Activated naive CD8-positive, alpha-beta T cell treated with anti-CD3 and anti-CD28 coated beads for 36 hours (primary cell): ENCODE measurements around the gene LIPC. TPM values are rescaled to one million over a fixed set of nuclear protein-coding genes. Genes with fewer than 3 reads are reported as not detected.

Source experiments
- DNase-seq: peaks from one replicate; pipeline ENCODE4 v3.0.0; 2021
- H3K27ac Mint-ChIP-seq: one replicate; pipeline ENCODE4 v1.8.0; 2022; ENCODE audit warnings: mild to moderate bottlenecking, moderate library complexity, mixed read lengths
- H3K27me3 Mint-ChIP-seq: one replicate; pipeline ENCODE4 v1.8.0; 2022; ENCODE audit warnings: mild to moderate bottlenecking, mixed read lengths
- H3K36me3 Mint-ChIP-seq: one replicate; pipeline ENCODE4 v1.8.0; 2021; ENCODE audit warnings: mild to moderate bottlenecking, mixed read lengths
- H3K4me1 Mint-ChIP-seq: one replicate; pipeline ENCODE4 v1.8.0; 2021; ENCODE audit warnings: mixed read lengths
- H3K4me3 Mint-ChIP-seq: one replicate; pipeline ENCODE4 v1.8.0; 2022; ENCODE audit warnings: mild to moderate bottlenecking, moderate library complexity, mixed read lengths
- H3K9me3 Mint-ChIP-seq: one replicate; pipeline ENCODE4 v1.8.0; 2022; ENCODE audit warnings: mixed read lengths
- total RNA-seq, 2 experiments: library from RNA; stranded (reverse); gene quantifications; one replicate each; pipeline ENCODE4 v1.2.3, GENCODE V29; 2021

LIPC gene
- total RNA-seq, 2 experiments from 2014 or later = 1.5 to 1.8 TPM

DNA sequence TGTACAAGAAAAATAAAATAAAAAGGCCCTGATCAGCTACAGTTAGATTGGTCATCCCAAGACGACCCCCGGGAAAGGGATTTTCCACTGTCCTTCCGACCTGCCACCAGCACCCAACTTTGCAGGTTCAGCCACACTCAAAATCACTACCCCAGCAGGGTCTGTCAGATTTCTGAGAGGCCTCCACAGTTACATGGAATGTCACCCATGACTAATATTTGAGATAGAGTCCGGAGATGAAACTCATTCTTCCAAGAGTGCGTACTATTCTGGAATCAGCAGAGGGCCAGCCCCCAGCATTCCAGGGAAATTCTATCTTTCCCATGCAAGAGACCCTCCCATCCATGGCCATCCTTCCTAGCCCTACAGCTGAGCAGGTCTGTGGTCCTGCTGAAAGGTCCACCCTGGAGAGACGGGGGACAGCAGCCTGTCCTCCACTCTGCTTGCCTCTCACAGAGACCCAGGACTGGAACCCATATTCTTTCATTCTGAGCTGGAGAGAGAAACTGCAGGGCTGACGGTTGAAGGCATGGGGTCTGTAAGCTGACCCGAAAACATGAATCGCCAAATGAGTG, 5.8 kb downstream of the LIPC start:
- Mint-ChIP-seq H3K9me3 (no peaks in the 10 kb centered on the region), H3K27me3 (no peaks in the 10 kb centered on the region), H3K4me3 (no peak overlapping the region), H3K27ac (no peak overlapping the region), H3K36me3 (peaks cover 3% of the 10 kb centered on the region), H3K4me1 (peaks cover 24% of the 10 kb centered on the region)
- no peak for DNase-seq

DNA sequence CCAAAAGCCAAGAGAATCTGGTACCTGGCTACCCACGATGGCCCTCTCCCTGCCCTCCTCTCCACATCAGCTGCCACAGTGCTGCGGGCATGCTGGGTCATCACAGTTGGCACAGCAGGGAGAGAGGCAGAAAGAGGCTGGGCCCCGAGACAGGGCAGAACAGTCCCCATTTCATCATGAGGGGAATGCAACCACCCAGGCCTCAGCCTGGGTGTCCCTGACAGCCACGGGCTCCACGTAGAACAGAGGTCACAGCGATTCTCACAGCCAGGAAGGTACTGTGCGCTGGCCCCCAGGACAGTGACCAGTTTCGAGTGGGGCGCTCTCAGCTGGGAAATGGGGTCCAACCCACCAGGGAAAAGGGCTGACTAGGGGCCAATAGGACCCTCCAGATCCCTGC, 6.3 kb downstream of the LIPC start:
- no peak for DNase-seq
- no peak overlapping the region for H3K4me3 Mint-ChIP-seq
- H3K27ac Mint-ChIP-seq = no peak overlapping the region
- no peaks in the 10 kb centered on the region for H3K27me3 Mint-ChIP-seq
- H3K36me3 Mint-ChIP-seq = peaks cover 3% of the 10 kb centered on the region
- peaks cover 24% of the 10 kb centered on the region for H3K4me1 Mint-ChIP-seq
- H3K9me3 Mint-ChIP-seq = no peaks in the 10 kb centered on the region

DNA sequence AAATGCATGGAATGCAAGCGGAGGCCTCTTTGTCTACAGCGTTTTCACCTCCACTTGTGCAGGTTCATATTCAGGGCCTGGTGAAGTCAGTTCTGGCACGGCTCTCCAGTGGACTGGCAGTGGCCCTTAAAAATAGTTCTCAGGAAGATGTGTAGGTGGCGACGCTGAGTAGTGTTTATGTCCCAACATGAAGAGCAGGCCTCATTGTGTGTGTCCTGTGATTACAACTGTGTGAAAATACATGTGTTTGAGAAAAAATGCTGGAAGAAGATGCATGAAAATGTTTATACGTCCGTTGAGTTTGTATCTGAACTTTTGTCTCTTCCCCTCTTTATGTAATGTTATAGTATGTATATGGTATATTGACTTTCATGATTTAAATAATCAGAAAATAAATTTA, 7.2 kb downstream of the LIPC start:
- Mint-ChIP-seq H3K27ac (no peak overlapping the region), H3K4me3 (no peak overlapping the region), H3K36me3 (peaks cover 3% of the 10 kb centered on the region), H3K9me3 (no peaks in the 10 kb centered on the region), H3K4me1 (peaks cover 25% of the 10 kb centered on the region), H3K27me3 (no peaks in the 10 kb centered on the region)
- no peak for DNase-seq

DNA sequence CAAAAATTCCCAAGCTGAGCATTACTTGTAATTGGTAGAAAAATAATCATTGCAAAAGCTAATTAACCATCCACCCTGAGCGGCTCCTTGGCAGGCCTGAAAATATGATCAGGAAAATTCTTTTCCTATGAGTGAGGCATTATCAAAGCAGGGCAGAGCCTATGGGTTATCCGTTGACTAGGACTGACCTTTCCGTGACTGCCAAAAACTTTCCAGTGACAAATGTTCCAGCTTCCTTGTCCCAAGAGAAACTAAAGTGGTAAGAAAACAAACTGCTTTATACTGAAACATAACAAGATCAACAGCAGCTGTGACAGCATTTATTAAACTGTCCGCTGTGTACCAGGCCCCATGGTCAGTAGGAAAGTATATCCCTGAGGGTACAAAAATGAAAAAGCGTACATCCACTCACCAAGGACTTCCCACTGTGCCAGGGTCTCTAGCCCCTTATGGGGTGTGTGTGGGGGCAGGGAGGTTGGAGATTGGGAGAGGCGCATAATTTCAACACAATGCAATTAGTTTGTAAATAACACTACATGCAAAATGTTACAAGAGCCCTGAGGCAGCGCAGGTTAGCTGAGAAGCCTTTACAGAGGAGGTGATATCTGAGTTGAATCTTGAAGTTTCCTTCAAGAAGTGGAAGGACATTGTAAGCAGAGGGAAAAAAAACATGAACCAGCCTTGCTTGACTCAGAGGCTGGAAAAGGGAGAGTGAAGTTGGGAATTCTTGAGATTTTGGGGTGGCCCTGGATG, 8.5 kb downstream of the LIPC start:
- Mint-ChIP-seq H3K4me1 (peaks cover 31% of the 10 kb centered on the region), H3K27ac (peak overlapping the region; percentile 9), H3K9me3 (no peaks in the 10 kb centered on the region), H3K36me3 (peaks cover 3% of the 10 kb centered on the region), H3K4me3 (no peak overlapping the region), H3K27me3 (no peaks in the 10 kb centered on the region)
- no peak for DNase-seq

DNA sequence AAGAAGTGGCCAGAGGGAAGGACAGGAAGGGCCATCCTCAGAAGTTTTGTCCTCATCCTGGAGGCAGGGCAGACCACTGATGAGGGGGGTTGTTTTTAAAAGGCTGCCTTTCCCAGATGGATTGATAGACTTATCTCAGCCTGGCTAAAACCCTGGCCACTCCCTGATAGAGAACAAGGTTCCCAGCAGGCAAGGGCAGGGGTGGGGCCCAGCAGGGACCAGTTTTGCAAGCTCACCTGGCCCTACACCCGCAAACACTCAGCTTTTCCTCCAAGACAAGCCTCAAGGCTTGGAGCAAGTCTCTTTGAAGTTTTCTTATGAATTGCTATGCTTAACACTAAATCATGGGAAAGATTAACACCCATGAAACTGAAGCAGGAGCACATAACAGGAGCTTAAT, 9.1 kb downstream of the LIPC start:
- no peak for DNase-seq
- H3K27ac Mint-ChIP-seq = peak overlapping the region; percentile 9
- no peaks in the 10 kb centered on the region for H3K27me3 Mint-ChIP-seq
- H3K36me3 Mint-ChIP-seq = peaks cover 2% of the 10 kb centered on the region
- H3K4me3 Mint-ChIP-seq = no peak overlapping the region
- no peaks in the 10 kb centered on the region for H3K9me3 Mint-ChIP-seq
- H3K4me1 Mint-ChIP-seq = peaks cover 31% of the 10 kb centered on the region

DNA sequence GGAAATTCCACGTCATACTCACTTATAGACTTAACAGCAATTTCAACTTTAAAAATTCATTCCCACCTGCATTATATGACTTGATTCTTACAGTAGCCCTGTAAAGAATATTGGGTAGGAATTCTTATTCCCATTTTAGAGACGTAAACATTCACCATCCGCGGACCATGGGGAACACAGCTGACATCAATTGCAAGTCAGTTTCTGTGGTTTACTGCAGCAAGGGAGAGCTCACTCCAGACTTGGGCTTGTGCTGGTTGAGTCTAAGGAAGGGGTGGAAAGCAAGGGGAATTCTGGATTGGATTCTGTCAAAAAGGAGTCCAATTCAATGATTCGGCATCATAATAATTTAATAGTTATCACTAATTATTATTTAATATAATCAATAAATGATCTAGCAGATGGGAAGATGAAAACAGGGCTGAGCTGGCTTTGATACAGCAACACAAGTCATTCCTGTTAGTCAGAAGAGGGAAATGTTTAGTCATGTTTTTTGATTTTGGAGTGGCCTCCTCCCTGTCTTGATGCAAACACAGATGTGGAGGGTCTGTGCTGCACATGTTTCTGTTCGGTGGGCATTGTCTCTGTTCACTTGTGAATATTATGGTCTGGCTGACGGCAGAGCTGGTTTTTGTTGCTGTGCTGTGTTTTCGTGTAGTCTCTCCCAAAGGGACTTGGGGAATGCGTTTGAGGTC, 9.7 kb downstream of the LIPC start:
- H3K4me1 Mint-ChIP-seq = peaks cover 31% of the 10 kb centered on the region
- no peaks in the 10 kb centered on the region for H3K36me3 Mint-ChIP-seq
- no peak for DNase-seq
- H3K27me3 Mint-ChIP-seq = no peaks in the 10 kb centered on the region
- no peak overlapping the region for H3K4me3 Mint-ChIP-seq
- no peaks in the 10 kb centered on the region for H3K9me3 Mint-ChIP-seq
- peak overlapping the region; percentile 26 for H3K27ac Mint-ChIP-seq

DNA sequence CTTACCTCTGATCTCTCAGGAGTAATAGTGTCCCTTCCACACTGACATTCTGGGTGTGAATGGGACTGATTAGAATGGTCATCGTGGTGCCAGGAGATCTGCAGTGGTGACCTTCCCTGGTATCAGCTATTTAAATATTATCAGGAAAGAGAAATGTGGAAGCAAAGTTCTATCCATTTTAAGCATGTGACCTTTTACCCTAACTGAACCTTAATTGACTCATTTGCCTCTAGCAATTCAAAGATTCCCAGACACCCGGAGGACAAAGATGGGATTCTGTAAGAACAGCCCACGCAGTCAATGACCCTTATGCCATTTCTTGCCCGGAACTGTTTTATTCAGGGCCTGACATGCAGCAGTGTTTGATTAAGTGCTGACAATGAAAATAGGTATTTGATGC, 10.3 kb downstream of the LIPC start:
- peak overlapping the region; percentile 18 for H3K27ac Mint-ChIP-seq
- DNase-seq = no peak
- peaks cover 34% of the 10 kb centered on the region for H3K4me1 Mint-ChIP-seq
- peaks cover under 1% of the 10 kb centered on the region for H3K9me3 Mint-ChIP-seq
- H3K27me3 Mint-ChIP-seq = no peaks in the 10 kb centered on the region
- H3K36me3 Mint-ChIP-seq = peaks cover 1% of the 10 kb centered on the region
- no peak overlapping the region for H3K4me3 Mint-ChIP-seq

DNA sequence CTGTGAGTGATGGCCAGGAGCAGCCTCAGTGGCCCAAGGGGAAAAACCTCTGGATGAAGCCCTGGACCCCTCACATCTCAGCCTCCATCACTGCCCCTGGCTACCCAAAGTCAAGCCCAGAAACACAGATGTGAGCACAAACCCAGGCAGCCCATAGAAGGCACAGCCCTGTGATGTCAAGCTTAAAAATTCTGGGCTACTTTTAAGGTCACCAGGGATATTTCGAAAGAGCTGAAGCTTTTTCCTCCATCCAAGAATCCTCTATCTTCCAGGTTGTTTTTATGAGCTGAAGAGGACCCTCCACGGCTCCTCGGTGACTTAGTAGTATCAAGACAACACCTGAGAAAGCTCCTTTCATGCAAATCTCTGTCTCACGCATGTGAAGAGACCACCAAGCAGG, 11.5 kb downstream of the LIPC start:
- Mint-ChIP-seq H3K27me3 (no peaks in the 10 kb centered on the region), H3K27ac (no peak overlapping the region), H3K4me1 (peaks cover 42% of the 10 kb centered on the region), H3K4me3 (no peak overlapping the region), H3K36me3 (peaks cover 3% of the 10 kb centered on the region), H3K9me3 (peaks cover 1% of the 10 kb centered on the region)
- DNase-seq = no peak

DNA sequence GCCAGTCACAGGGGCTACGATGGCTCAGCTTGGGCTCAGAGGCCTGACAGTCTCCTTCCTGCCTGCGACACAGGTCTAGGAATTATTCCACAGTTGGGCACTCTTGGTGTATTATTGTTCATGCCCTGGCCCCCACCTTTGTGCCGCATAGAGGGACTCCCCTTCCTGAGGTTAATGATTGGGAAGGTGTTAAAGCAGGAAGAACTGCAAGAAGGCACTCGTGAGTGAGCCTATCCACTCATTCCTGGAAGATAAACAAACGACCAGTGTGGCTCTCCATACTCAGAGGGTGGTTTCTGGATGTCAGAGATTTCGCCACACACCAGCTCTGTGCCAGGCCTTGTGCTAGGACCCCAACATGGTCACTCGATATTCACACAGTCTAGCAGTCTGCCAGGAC, 12.3 kb downstream of the LIPC start:
- Mint-ChIP-seq H3K9me3 (peaks cover 1% of the 10 kb centered on the region), H3K4me1 (peaks cover 43% of the 10 kb centered on the region), H3K36me3 (peaks cover 3% of the 10 kb centered on the region), H3K27me3 (no peaks in the 10 kb centered on the region), H3K27ac (no peak overlapping the region), H3K4me3 (no peak overlapping the region)
- DNase-seq = no peak

DNA sequence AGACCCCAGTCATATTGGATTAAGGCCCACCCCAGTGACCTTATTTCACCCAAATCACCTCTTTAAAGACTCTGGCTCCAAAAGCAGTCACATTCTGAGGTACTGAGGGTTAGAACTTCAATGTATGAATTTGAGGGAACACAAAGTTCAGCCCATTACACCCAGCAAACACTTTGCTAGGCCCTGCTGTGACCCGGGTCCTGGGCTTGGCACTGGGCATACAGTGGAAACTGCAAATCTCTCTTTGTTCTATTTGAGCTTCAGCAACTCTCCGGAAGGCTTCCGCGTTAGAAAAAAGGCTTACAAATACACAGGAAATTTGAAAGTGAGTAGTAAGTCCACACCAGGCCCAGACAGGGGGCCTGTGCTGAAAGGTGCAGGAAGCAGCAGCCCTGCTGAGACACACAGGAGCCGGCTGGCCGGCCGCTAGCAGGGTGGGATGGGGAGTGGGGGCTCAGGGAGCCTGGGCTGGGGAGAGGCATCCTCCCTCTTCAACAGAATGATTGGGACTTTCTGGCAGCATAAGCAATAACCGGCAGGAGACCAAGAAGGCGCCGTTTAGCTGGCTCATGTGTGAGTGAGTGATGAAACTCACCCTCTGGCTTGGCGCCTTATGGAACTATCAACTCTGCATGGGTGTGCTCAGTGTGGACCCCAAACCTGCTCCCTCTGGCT, 13.0 kb downstream of the LIPC start:
- H3K27ac Mint-ChIP-seq = peak overlapping the region; percentile 83
- H3K36me3 Mint-ChIP-seq = peaks cover 3% of the 10 kb centered on the region
- H3K9me3 Mint-ChIP-seq = peaks cover 1% of the 10 kb centered on the region
- H3K27me3 Mint-ChIP-seq = no peaks in the 10 kb centered on the region
- peaks cover 41% of the 10 kb centered on the region for H3K4me1 Mint-ChIP-seq
- DNase-seq = no peak
- no peak overlapping the region for H3K4me3 Mint-ChIP-seq

DNA sequence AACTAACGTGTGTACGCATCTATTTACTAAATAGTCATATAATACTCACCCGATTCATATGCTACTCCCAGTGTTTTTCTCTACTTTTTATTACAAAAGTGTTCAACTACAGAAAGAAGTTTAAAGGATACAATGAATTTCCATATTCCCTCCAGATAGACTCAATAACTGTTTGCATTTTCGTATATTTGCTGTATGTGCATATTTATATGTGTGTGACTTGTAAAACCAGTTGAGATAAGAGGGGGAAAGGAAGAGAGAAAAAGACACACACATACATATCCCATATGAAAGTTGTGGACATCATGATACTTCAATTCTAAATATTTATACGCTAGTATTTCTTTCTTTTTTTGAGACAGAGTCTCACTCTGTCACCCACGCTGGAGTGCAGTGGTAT, 14.1 kb downstream of the LIPC start:
- H3K9me3 Mint-ChIP-seq = peaks cover 1% of the 10 kb centered on the region
- peaks cover 3% of the 10 kb centered on the region for H3K36me3 Mint-ChIP-seq
- no peak for DNase-seq
- H3K27me3 Mint-ChIP-seq = no peaks in the 10 kb centered on the region
- no peak overlapping the region for H3K27ac Mint-ChIP-seq
- H3K4me3 Mint-ChIP-seq = no peak overlapping the region
- H3K4me1 Mint-ChIP-seq = peaks cover 33% of the 10 kb centered on the region

DNA sequence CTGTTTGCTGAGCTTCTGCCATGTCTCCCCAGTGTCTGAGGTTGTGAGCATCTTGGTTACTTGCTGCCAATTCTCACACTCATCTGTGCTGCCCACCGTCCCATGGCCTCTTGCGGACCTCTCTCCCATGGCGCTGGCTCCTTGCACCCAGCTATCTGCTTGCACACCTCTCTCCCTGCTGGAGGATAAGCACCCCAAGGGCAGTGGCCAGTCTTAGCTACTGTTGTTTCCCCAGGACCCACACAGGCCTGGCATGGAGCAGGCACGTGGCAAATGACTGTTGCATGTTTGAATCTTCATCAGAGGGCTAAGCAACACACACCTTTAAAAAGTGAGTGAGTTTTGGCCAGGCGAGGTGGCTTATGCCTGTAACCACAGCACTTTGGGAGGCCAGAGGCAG, 14.7 kb downstream of the LIPC start:
- Mint-ChIP-seq H3K27me3 (no peaks in the 10 kb centered on the region), H3K27ac (peak overlapping the region; percentile 49), H3K9me3 (peaks cover 1% of the 10 kb centered on the region)

DNA sequence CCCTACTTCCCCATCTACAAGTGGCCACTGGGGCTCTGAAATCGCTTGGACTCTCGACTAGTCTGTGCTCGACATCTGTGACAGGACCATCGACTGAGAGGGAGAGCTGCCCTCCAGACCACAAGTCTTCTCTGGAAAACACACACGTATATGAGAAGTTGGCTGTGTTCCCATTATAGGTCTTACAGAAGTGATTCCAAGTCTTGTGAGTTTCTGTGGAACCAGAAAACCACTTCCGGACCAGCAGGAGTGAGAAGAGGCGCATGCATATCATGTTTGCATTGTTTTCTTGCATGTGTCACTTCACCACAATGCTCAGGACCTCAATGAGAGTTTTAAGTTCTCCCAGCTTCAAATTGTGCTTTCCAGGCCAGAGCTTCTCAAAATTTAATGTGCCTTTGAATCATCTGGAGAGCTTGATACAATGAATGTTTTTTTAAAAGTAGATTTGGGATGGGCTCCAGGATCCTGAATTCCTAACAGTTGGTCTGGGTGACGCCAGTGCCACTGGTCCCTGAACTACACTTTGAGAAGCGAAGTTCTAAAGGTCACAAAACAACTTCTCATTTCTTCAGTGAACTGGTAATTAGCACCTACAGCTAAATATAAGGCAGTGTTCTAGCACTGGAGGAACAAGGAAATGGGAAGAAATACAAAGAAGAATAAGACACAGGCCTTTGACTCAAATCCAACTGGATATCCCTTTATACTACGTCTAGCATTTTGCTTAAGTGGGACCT, 15.7 kb downstream of the LIPC start:
- Mint-ChIP-seq H3K4me3 (peak overlapping the region; percentile 16), H3K27ac (peak overlapping the region; percentile 78), H3K36me3 (peaks cover 3% of the 10 kb centered on the region), H3K4me1 (peaks cover 20% of the 10 kb centered on the region), H3K9me3 (peaks cover 1% of the 10 kb centered on the region), H3K27me3 (no peaks in the 10 kb centered on the region)
- no peak for DNase-seq

More for the DNA sequence above, 14.7 kb downstream of the LIPC start:
- no peak for DNase-seq
- no peak overlapping the region for H3K4me3 Mint-ChIP-seq
- peaks cover 27% of the 10 kb centered on the region for H3K4me1 Mint-ChIP-seq
- peaks cover 3% of the 10 kb centered on the region for H3K36me3 Mint-ChIP-seq

DNA sequence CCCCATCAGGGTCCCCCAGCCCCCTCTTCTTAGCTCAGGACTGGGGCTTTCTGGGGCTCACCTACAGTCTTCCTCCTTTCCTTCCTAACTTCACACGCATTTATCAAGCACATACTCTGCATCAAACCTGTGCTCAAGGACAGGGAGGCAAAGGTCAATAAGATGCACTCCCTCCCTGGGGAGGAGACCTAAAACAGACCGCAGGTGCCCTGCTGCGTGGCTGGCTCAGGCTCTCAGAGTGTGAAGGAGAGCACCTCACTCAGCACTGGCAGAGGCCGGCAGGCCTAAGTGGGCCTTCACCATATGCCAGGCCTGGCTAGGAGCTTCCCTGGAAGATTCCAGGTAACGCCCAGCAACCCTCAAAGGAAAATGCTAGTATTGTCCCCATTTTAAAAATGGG, 16.5 kb downstream of the LIPC start:
- peaks cover 26% of the 10 kb centered on the region for H3K4me1 Mint-ChIP-seq
- H3K27ac Mint-ChIP-seq = no peak overlapping the region
- no peak for DNase-seq
- H3K36me3 Mint-ChIP-seq = peaks cover 10% of the 10 kb centered on the region
- peaks cover 1% of the 10 kb centered on the region for H3K9me3 Mint-ChIP-seq
- H3K4me3 Mint-ChIP-seq = no peak overlapping the region
- H3K27me3 Mint-ChIP-seq = no peaks in the 10 kb centered on the region

DNA sequence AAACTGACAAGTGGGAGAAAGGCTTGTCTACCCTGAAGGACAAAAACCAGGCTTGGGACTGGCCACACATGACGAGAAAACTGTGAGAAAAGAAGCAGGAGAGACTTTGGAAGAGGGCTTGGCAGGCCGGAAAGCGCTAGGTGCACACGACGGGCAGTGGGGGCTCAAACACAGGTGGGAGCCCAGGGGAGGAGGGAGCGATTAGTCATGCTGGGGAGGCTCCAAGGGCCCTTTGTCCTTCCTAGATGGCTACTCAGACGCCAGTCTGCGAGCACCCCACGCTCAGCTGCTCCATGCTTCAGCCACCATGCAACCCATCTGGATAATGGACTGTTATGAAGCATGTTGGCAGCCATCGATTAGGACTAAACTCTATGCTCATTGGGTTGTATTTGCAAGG, 17.1 kb downstream of the LIPC start:
- Mint-ChIP-seq H3K4me3 (no peak overlapping the region), H3K27ac (no peak overlapping the region), H3K27me3 (no peaks in the 10 kb centered on the region), H3K4me1 (peaks cover 29% of the 10 kb centered on the region), H3K9me3 (peaks cover 1% of the 10 kb centered on the region), H3K36me3 (peaks cover 13% of the 10 kb centered on the region)
- DNase-seq = no peak
